ENCODE measurements around the gene GRK4.
"Not testable (repeated sequence)": the region's sequence is repeated elsewhere in the genome, so short reads cannot be mapped to it uniquely, and the experiment has no call there.

The GRK4 gene

DNA sequence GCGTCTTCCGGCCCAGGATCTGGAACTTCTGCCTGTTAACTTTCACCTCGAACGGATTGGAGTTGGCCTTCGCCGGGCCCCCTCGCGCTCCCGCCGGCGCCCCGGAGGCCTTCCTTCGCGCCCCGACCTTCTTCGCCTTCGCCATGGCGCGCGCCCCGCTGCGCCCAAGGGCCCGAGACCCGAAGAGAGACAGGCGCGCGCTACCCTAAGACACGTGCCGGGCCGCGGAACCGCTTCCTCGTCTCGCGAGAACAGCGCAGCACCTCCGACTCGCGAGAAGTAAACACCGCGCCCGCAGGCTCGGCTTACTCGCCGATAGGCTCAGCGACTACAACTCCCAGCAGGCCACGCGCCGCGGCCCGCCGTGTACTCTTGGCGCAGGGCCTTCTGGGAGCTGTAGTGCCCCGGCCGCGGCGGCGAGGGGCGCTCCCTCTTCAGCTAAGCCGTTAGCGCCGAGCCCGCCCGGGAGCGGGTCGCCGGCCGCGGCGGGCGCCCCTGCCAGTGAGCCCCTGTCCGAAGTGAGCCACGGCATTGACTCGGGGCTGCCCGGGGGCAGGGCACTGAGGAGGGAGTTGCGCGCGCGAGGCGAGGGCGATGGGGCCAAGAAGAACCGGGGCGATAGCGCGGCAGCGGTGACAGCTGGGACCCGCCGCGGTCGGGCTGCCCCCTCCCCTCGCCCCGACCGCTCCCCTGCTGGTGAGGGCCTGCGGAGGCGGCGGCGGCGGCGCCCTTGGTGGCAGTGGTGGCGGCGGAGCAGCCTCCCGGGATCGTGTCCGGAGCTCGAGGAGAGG is at the start of gene GRK4, which contains the start of gene NOP14:
GRK4 (plus strand) TSS at position 397 of the 791 bp plus-strand sequence. CDS start 500 bp downstream, outside the sequence.
NOP14 (minus strand) TSS at position 232 of the 791 bp plus-strand sequence; CDS start at position 145, 87 bp downstream.
- DNase-seq: peak; percentile 98

- no peak for DNase-seq
Observed at GRCh38 chr4:2914256-2915126, 48.9 kb upstream of the GRK4 start.

DNA sequence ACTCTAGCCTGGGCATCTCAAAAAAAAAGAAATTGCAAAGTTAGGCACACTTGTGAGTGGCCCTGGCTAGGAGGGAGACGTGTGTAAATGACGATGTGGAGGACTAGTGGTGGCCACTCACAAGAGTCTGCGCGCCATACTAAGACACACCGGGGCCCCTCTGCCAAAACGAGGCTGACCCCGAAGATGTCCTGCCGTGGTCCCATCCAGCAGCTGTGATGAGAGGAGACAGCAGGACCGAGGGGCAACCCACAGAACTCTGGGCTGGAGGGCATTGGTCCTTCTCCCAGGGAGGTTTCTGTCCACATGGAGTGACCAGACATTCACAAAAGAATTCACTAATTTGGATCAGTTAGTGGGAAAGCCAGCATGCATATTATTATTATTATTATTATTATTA is 47.6 kb upstream of the GRK4 start:
- no peak for DNase-seq

GRCh38 chr4:2916696-2917095 is 46.7 kb upstream of the GRK4 start:
- DNase-seq: not testable (repeated sequence)

DNA sequence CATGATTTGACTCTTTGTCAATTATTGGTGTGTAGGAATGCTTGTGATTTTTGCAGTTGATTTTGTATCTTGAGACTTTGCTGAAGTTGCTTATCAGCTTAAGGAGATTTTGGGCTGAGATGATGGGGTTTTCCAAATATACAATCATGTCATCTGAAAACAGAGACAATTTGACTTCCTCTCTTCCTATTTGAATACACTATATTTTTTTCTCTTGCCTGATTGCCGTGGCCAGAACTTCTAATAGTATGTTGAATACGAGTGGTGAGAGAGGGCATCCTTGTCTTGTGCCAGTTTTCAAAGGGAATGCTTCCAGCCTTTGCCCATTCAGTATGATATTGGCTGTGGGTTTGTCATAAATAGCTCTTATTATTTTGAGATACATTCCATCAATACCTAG is 45.1 kb upstream of the GRK4 start:
- DNase-seq: not testable (repeated sequence)

GRCh38 chr4:2918714-2919113 is 44.7 kb upstream of the GRK4 start:
- DNase-seq: not testable (repeated sequence)

GRCh38 chr4:2922453-2923101 is 40.8 kb upstream of the GRK4 start:
- DNase-seq: peak; percentile 64

DNA sequence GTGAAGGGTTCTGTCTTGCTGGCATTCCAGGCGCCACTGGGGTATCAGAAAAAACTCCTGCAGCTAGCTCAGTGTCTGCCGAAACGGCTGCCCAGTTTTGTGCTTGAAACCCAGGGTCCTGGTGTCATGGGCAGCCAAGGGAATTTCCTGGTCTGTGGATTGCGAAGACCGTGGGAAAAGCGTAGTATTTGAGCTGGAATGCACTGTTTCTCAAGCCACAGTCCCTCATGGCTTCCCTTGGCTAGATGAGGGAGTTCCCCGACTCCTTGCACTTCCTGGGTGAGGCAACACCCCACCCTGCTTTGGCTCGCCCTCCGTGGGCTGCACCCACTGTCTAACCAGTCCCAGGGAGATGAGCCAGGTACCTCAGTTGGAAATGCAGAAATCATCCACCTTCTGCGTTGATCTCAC is 40.2 kb upstream of the GRK4 start:
- DNase-seq: no peak

- no peak for DNase-seq
Observed at GRCh38 chr4:2923668-2924173, 39.6 kb upstream of the GRK4 start.

DNA sequence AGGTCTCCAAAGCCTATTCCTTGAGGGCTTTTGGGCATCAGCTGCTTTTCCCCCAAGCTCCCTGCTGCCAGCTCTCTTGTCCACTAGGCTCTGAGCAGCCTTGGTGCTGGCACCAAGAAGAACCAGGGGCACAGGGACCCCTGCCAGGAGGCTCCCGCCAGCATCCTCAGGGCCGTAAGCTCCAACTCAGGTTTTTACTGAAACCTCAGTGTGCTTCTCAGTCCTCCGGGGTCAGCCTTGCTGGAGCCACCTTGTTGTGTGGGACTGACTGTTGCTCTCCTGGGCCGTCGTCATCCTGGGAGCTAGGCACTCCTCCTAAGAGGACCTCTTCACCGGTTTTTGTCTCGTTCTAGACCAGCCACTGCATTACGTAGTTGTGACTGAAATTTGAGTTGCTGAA is 39.1 kb upstream of the GRK4 start:
- DNase-seq: peak; percentile 91

DNA sequence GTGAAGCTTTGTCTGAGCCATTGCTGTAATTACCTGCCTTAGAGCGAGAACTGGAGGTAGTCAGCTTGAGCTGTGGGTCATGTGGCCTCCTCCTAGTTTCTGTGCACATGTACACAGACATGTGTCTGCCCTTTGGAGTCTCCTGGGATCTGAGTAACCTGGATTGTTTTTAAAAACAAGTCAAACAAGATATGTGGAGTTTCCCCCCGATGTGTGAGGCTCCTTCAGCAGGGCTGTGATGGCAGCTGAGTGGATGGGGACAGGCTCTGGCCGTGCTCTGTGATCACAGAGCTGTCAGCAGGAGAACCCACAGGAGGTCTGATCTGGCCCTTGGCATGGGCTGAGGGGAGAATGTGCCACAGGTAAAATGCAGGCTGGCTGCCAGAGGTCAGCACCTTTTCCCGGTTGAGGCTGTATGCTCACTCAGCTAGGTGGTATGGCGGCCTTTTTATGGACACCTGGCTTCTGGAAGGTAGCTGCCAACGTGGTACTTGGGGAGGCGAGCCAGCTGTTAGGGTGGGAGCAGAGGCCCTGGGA is 38.5 kb upstream of the GRK4 start:
- peak; percentile 73 for DNase-seq

DNA sequence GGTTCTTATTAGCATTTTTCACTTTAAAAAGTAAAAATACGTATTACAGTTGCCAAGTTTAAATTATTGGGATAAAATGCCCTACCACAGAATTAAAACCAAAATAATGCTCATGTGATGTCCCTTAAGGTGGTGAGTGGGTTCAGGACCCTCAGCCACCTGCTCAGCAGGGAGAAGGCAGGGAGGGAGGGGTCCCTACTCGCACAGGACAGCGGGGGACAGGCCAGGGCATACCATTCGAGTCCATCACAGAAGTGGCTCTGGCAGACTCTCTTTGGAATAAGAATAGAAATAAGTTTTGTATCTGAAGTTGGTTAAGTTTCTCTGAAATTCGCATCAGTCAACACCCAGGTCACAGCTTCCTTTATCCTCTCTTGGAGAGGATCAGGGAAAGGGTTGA is 37.9 kb upstream of the GRK4 start:
- no peak for DNase-seq

GRCh38 chr4:2925931-2926860 is 37.2 kb upstream of the GRK4 start:
- no peak for DNase-seq

- no peak for DNase-seq
Observed at GRCh38 chr4:2927016-2927695, 36.2 kb upstream of the GRK4 start.

DNA sequence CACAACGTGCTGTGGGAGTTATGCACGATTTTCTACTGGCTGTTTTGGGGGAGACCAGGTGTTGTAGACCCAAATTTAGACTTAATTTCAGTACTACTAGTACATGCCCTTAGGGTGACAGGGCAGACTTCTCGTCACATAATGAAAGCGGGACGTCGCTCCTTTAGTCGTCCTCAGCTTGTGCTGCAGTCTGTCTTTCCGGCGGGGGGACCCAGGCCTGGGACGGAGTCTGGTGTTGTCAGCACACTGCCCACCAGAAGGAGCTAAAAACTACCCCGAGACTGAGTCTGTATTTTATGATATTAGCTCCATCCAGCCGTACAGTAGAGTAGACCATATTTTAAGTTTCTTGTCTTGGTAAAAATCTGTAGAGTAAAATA is 35.7 kb upstream of the GRK4 start:
- DNase-seq: no peak

- DNase-seq: no peak
Observed at GRCh38 chr4:2928242-2929176, 34.9 kb upstream of the GRK4 start.

DNA sequence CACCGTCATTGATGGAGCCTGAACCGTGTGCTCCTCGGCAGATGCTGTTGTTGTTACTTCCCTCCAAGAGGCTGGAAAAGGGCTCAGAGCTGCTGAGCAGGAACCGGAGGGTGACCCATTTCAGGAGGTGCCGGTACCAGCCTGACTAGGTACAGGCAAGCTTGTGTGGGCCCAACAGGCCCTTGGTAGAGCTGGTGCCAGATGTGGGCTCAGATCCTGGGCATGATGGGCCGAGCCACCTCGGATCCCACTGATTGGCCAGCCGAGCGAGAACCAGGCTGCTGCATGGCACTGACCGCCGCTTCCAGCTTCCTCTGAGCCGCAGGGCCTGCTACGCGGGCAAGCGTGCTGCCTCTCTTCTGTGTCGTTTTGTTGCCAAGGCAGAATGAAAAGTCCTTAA is 33.9 kb upstream of the GRK4 start:
- DNase-seq: no peak

- DNase-seq: peak; percentile 84
Observed at GRCh38 chr4:2930135-2930757, 33.1 kb upstream of the GRK4 start.

GRCh38 chr4:2930758-2931511 is 32.4 kb upstream of the GRK4 start:
- DNase-seq: peak; percentile 95

Measured in NCI-H2029 (cell line).